ENCODE results near the gene PPP4R2. TPM values are rescaled to one million over a fixed set of nuclear protein-coding genes. Genes with fewer than 3 reads are reported as not detected.

PPP4R2 gene
- total RNA-seq, 1 donor from 2014 or later: 61.9 TPM

DNA sequence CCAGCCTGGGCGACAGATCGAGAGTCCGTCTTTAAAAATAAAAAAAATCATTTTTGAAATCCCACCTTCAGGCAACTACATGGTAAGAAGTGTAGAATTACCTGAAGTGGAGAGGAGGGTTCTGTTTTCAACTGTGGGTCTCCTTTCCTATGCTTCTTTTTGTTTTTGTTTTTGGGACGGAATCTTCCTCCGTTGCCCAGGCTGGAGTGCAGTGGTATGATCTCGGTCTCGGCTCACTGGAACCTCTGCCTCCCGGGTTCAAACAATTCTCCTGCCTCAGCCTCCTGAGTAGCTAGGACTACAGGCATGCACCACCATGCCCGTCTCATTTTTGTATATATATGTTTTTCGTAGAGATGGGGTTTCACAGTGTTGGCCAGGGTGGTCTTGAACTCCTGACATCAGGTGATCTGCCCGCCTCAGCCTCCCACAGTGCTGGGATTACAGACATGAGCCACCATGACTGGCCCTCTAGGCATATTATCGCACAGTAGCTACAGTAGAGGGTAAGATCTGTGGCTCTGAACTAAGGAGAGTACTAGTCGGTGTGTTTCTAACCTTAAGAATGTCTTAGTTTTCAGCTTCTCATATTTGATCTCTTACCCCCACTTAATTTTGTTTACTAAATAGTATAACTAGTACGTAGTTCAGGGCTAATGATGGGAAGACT lies 73.3 kb downstream of the PPP4R2 start:
- no peak for DNase-seq (ENCODE audit: low read depth, low spot score)

DNA sequence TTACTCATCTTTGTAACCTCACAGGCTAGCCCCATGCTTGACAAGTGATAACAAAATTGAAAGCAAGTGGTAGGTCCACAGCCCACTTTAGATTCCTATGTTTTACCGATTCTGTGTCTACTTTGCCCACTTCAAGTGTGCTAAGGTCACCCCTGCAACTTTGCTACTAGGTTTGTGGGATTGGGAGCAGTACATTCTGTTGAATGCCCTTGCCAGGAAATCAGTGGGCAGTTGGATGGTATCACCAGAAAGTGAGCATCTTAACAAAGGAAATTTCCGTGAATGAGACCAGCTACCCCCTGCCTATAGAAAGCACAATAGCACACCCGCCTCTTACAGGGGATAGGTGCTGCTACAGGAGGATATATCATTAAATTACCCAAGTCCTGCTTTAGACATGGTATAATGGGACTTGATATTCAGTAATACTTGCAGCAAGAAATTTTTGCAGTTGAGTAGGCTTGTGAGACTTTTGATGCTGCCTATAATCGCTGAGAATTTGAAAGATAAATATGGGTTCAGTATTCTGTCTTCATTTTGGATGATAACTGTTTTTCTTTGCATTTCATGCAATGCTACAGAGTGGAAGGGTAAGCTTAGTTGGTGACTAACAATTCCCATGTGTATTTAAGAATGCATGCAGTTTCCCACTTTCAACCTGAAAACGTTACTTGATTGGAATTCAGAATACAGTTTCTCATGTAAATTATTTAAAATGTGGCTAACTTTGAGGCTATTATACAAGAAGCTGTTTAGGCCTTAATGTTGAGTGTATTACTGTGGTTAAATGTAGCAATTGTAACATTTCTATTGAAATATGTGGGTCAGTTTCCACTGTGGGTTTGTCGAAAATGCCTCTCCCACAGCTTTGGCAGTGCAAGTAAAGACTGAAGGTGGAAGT lies 74.3 kb downstream of the PPP4R2 start:
- no peak for DNase-seq (ENCODE audit: low read depth, low spot score)

DNA sequence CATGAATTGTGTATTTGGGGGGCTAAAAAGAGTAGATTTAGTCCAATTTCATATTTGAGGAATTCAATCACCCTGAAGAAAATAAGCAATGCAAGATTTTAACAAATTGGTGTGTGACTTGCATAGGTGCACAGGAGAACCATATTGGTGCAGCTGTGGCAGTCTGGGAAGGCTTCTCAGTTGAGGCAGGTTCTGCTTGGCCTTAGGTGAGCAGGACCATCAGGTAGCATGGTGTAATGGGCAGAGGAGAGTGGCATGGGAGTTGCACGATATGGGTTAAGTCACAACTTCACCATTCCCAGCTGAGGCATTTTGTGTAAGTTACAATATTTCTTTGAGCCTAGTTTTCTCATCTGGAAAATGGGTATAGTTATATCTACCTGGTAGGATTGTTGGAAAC lies 75.3 kb downstream of the PPP4R2 start:
- no peak for DNase-seq (ENCODE audit: low read depth, low spot score)

GRCh38 chr3:73072634-73073033 lies 76.0 kb downstream of the PPP4R2 start:
- DNase-seq (ENCODE audit: low read depth, low spot score): no peak

GRCh38 chr3:73073091-73073707 lies 76.6 kb downstream of the PPP4R2 start:
- DNase-seq (ENCODE audit: low read depth, low spot score): no peak

DNA sequence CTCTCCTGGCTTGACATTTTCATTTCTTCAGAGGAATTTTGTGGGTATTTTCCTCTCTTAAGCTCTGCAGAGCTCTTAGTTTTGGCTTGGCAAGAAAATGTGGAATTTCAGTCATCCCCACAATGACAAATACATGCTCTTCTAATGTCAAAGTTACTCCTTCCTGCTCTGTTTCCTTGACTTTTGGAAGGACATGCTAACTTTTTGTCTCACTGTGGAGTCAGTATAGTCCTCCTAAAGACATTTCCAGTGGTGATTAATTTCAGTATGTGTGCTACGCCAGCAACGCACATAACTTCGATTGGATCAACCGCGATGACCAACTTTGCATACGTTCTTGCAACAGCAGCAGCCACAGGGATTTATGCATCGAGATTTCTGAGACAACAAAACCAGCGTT lies 78.2 kb downstream of the PPP4R2 start:
- no peak for DNase-seq (ENCODE audit: low read depth, low spot score)

DNA sequence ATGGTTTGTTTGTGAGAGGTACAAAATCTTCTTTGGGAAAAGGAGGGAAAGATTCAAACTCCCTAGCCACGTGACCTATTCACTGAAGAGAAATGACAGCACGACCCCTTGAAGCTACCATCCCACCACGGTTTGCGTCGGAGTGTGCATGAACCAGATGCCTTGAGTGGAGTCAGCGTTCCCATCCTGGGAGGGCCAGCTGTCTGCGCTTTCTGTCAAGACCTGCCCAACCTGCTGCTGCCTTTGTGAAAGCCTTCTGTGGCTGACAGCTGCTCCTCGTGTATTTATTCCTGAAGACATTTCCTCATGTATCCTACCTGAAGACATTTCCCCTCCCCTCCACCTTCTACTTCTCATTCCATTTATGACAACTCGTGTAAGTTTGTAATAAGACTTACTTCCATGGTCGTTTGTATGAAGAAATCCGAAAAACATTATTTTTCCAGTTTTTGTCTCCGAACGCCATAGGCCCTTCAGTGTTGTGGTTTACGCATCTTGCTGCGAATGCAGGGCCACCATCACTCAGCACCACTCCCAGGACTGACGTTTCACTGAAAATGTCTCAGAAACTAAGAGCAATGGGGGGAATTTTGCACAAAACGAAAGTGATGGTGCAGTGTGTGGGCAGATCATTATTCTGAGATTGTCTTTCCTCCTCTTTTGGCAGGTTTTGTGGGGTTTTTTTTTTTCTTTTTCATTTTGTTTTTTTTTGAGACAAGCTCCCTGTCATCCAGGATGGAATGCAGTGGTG lies 83.8 kb downstream of the PPP4R2 start:
- DNase-seq (ENCODE audit: low read depth, low spot score): no peak

DNA sequence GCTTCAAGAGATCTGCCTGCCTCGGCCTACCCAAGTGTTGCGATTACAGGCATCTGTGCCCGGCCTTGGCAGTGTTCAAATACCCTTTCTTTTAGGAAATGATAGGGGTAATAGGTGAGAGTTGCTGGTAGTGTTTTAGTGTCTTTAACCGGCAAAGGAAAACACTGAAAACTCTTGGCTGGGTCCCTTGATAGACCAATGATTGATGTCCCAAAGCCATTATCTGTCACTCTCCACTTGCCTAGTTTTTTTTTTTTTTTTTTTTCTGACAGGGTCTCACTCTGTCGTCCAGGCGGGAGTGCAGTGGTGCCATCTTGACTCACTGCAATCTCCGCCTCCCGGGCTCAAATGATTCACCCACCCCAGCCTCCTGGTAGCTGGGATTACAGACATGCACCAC lies 84.5 kb downstream of the PPP4R2 start:
- no peak for DNase-seq (ENCODE audit: low read depth, low spot score)

DNA sequence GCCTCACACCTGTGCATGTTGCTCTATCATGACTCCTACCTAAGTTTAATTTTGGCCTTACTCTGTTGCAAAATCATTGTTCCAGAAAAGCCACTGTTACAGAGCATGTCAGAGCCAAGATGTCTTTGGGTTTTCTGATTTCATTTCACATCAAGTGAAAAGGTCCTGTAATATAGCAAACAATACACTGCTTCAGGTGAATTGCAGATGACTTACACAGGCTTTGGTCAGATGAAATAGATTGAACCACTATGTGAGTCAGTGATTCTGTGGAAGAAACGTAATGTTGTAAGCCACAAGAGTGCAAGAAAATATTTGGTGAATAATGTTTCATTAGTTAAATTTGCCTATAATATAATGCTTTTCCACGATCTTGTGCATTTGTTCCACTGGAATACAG lies 87.6 kb downstream of the PPP4R2 start:
- no peak for DNase-seq (ENCODE audit: low read depth, low spot score)

- no peak for DNase-seq (ENCODE audit: low read depth, low spot score)
Measured at GRCh38 chr3:73086071-73086494, 89.5 kb downstream of the PPP4R2 start.

- no peak for DNase-seq (ENCODE audit: low read depth, low spot score)
Measured at GRCh38 chr3:73094129-73094528, 97.5 kb downstream of the PPP4R2 start.

- no peak for DNase-seq (ENCODE audit: low read depth, low spot score)
Measured at GRCh38 chr3:73094951-73095350, 98.3 kb downstream of the PPP4R2 start.

GRCh38 chr3:73096169-73096568 lies 99.6 kb downstream of the PPP4R2 start:
- DNase-seq (ENCODE audit: low read depth, low spot score): no peak

DNA sequence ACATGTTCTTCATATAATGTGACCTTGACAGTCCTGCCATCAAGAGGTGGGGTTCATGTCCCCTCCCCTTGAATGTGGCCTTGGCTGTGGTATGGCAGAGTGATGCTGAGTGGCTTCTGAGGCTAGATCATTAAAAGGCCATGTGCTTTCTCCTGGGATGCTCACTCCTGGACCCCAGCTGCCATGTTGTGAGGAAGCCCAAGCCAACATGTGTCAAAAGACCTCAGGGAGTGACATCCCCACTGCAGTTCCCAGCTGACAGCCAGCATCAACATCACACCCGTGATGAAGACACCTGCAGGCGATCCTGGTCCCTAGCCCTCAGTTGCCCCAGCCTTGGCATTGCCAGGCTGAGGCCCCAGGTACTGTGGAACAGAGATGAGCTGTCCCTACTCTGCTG lies 101.4 kb downstream of the PPP4R2 start:
- no peak for DNase-seq (ENCODE audit: low read depth, low spot score)

DNA sequence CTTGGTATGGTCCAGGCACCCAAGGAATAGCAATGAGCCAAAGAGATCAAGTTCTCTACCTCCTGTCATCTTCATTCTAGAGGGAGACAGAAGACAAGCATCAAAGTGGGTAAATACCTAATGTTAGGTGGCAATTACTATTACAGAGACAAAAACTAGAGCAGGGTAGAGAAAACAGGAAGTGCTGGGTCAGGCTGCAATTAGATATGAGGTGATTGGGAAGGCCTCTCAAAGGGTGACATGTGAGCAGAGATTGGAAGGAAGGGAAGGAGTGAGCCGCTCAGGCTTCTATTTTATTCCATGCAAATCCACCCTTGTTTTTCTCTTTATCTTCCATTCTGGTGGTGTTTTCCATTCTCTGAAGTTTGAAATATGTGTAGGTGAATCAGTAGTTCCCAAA lies 102.3 kb downstream of the PPP4R2 start:
- no peak for DNase-seq (ENCODE audit: low read depth, low spot score)

DNA sequence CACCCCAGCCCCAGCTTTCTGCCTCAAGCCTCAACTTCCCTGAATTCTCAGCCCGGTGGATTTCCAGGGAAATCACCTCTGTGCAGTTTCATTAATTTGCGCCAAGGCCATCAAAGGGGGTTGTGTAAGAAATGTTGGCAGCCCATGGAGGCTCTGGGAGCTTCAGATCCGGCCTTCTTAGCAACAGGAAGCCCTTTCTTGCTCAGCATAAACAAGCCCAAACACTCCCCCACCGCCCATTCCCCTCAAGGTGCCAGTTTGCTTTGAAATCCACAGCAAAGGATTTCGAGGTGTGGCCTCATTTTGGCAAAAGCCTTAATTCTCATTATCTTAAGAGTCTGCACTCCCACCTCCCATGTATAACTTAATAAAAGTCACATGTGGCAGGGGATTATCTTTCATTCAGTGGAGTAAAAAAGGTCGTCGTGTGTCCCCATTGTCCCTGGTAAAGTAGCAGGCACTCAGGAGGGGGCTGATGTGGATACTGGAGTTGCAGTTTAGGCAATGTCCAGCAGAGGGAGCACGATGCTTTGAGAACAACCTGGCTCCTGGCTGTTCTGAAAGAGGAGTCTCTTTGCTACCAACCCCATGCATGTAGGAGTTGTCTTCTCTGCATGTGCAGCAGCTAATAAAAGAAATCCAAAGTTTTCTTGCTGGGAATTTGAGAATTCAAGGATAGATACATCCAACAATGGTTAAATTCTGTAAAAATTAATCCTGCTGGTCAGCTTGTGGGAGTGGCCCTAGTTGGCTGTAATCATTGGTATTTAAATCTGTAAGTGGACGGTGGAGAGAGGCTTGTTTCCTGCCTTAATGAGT lies 104.3 kb downstream of the PPP4R2 start:
- DNase-seq (ENCODE audit: low read depth, low spot score): peak; percentile 39

DNA sequence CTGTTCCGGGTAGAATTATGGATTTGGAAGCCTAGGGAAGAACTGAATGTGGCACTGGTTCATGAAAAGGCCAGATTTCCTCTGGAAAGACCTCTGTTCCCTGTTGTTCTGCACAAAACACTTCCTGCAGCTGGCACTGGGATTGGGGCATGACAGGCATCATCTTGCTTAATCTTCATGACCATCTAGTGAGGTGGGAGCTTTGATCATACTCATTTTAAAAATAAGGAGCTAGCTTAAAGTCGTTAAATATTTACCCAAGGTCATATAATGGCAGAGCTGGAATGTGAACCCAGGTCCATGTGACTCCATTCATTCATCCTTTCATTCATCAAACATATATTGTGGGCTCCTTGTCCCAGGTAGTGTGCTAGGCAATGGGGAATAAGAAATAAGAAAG lies 105.3 kb downstream of the PPP4R2 start:
- DNase-seq (ENCODE audit: low read depth, low spot score): no peak

GRCh38 chr3:73107215-73107614 lies 110.6 kb downstream of the PPP4R2 start:
- DNase-seq (ENCODE audit: low read depth, low spot score): no peak

DNA sequence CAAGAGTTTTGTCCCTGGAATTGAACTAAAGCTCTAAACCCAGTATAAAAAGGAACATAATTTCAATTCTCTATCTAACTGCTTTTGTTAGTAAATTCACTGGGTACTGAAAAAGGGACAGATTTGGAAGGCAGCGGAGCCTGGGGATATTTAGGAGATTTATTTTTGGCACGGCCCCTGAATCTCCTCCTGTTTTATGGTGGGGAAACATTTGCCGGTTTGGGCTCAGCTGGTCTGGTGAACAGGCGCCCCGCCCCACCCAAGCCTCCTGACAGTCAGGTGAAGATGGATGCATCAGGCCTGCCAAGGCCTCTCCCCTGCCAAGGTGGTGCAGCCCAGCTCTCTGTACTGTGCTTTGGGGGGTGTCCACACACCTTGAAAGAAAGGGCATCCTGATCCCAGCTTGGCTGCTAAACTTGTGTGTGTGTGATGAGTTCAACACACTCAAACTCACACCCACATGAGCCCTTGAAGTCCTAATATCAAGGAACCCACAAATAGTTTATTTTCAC lies 111.1 kb downstream of the PPP4R2 start:
- no peak for DNase-seq (ENCODE audit: low read depth, low spot score)

DNA sequence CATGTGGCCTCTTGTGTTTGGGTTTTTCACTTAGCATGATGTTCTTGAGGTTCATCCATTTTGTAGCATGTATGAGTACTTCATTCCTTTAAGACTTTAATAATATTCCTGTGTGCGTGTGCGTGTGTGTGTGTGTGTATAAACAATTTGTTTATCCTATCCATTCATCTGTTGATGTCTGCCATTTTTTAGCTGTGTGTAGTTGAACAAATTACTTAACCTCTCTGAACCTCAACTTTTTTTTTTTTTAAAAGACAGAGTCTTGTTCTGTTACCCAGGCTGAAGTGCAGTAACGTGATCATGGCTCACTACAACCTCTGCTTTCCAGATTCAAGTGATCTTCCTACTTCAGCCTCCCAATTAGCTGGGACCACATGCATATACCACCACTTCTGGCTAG lies 112.1 kb downstream of the PPP4R2 start:
- DNase-seq (ENCODE audit: low read depth, low spot score): no peak

DNA sequence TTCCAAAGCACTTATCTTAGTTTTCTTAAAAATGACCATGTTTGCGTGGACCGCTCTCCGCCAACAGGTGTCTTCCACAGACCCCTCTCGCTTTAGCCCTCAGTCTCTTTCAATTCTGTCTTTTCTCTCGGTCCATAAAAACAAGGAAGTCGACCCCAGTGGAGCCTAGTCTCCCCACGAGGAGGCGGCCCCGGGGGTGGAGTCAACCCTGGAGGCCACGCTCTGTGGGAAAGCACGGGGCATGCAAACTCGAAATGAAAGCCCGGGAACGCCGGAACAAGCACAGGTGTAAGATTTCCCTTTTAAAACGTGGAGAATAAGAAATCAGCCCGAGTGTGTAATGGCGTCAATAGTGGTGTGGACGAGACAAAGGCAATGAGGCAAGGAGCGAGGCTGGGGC lies 113.9 kb downstream of the PPP4R2 start:
- no peak for DNase-seq (ENCODE audit: low read depth, low spot score)

Measured in pulmonary artery endothelial cell (primary cell).